ENCODE measurements around the gene KCTD11. TPM values are rescaled to one million over a fixed set of nuclear protein-coding genes. Genes with fewer than 3 reads are reported as not detected.
A peak's percentile ranks its signal among the peaks of the same experiment; 100 is the strongest.
"Not testable (repeated sequence)": the region's sequence is repeated elsewhere in the genome, so short reads cannot be mapped to it uniquely, and the experiment has no call there.

Gene KCTD11
- polyA plus RNA-seq, 3 donors = 10.7 to 13.9 (median 12.0) TPM

- no peak for DNase-seq (ENCODE audit: extremely low read depth in 1 of 11, low read depth in 9 of 11, low spot score in 4 of 11)
Observed at GRCh38 chr17:7334938-7335538, 16.9 kb upstream of the KCTD11 start.

GRCh38 chr17:7335765-7336164 lies 16.2 kb upstream of the KCTD11 start:
- DNase-seq (ENCODE audit: extremely low read depth in 1 of 11, low read depth in 9 of 11, low spot score in 4 of 11) = not testable (repeated sequence)

GRCh38 chr17:7336240-7337175 lies 15.5 kb upstream of the KCTD11 start, which contains the start of gene ACAP1:
Gene ACAP1, plus strand, starts transcription at chr17:7336529. Its CDS starts 206 bp downstream, at chr17:7336735.
- DNase-seq (ENCODE audit: extremely low read depth in 1 of 11, low read depth in 9 of 11, low spot score in 4 of 11) = no peak

- DNase-seq (ENCODE audit: extremely low read depth in 1 of 11, low read depth in 9 of 11, low spot score in 4 of 11) = not testable (repeated sequence)
Observed at GRCh38 chr17:7337600-7337999, 14.4 kb upstream of the KCTD11 start.

- no peak for DNase-seq (ENCODE audit: extremely low read depth in 1 of 11, low read depth in 9 of 11, low spot score in 4 of 11)
Observed at GRCh38 chr17:7340179-7340578, 11.8 kb upstream of the KCTD11 start.

GRCh38 chr17:7341842-7342241 lies 10.1 kb upstream of the KCTD11 start:
- no peak for DNase-seq (ENCODE audit: extremely low read depth in 1 of 11, low read depth in 9 of 11, low spot score in 4 of 11)

- no peak for DNase-seq (ENCODE audit: extremely low read depth in 1 of 11, low read depth in 9 of 11, low spot score in 4 of 11)
Observed at GRCh38 chr17:7343250-7343649, 8.7 kb upstream of the KCTD11 start.

GRCh38 chr17:7346761-7347614 lies 5.0 kb upstream of the KCTD11 start:
- no peak for DNase-seq (ENCODE audit: extremely low read depth in 1 of 11, low read depth in 9 of 11, low spot score in 4 of 11)

GRCh38 chr17:7347630-7348477 lies 4.1 kb upstream of the KCTD11 start:
- DNase-seq (ENCODE audit: extremely low read depth in 1 of 11, low read depth in 9 of 11, low spot score in 4 of 11) = no peak

GRCh38 chr17:7348478-7349242 lies 3.3 kb upstream of the KCTD11 start:
- no peak for DNase-seq (ENCODE audit: extremely low read depth in 1 of 11, low read depth in 9 of 11, low spot score in 4 of 11)

- no peak for DNase-seq (ENCODE audit: extremely low read depth in 1 of 11, low read depth in 9 of 11, low spot score in 4 of 11)
Observed at GRCh38 chr17:7352503-7352889, 534 bp downstream of the KCTD11 start.

GRCh38 chr17:7352910-7353635 lies 1.1 kb downstream of the KCTD11 start:
- no peak for DNase-seq (ENCODE audit: extremely low read depth in 1 of 11, low read depth in 9 of 11, low spot score in 4 of 11)

GRCh38 chr17:7354262-7354843 lies 2.4 kb downstream of the KCTD11 start:
- peak in 1 of 11 donors; percentile 23 for DNase-seq (ENCODE audit: extremely low read depth in 1 of 11, low read depth in 9 of 11, low spot score in 4 of 11)

- DNase-seq (ENCODE audit: extremely low read depth in 1 of 11, low read depth in 9 of 11, low spot score in 4 of 11) = no peak
Observed at GRCh38 chr17:7355053-7355452, 3.1 kb downstream of the KCTD11 start, which contains the start of gene TMEM95. Gene TMEM95, plus strand, starts transcription at chr17:7355156. Its CDS starts 49 bp downstream, at chr17:7355205.

GRCh38 chr17:7355573-7355972 lies 3.6 kb downstream of the KCTD11 start:
- DNase-seq (ENCODE audit: extremely low read depth in 1 of 11, low read depth in 9 of 11, low spot score in 4 of 11) = no peak

GRCh38 chr17:7356072-7356549 lies 4.1 kb downstream of the KCTD11 start:
- peak in 7 of 11 donors; percentile 49 to 67 (median 59) for DNase-seq (ENCODE audit: extremely low read depth in 1 of 11, low read depth in 9 of 11, low spot score in 4 of 11)

GRCh38 chr17:7356756-7357155 lies 4.8 kb downstream of the KCTD11 start:
- no peak for DNase-seq (ENCODE audit: extremely low read depth in 1 of 11, low read depth in 9 of 11, low spot score in 4 of 11)

Data from renal cortex interstitium (tissue), 11 donors.